H1 (cell line): ENCODE measurements around the gene SENP7. TPM values are rescaled to one million over a fixed set of nuclear protein-coding genes. Genes with fewer than 3 reads are reported as not detected.

ENCODE experiments used
- E2F6 ChIP-seq: IDR thresholded peaks from 2 replicates; pipeline ENCODE4 v1.6.1; 2012; ENCODE audit warnings: inconsistent platforms
- RNF2 ChIP-seq: fragments of 200-900, 300-1000 bp; sonication (generic); IDR thresholded peaks from 2 replicates; pipeline ENCODE4 v1.7.1; 2016; ENCODE audit warnings: borderline replicate concordance, low read depth, mild to moderate bottlenecking, antibody characterized with exemption, low read length; ENCODE audit not compliant: poor library complexity, severe bottlenecking; ENCODE audit errors: missing control alignments
- SIN3A ChIP-seq, 2 experiments: IDR thresholded peaks in 1 of 2; conservative IDR thresholded peaks in 1 of 2; 2 replicates each; pipeline ENCODE4 v1.6.1; 2011 to 2012; ENCODE audit warnings: low read length in 2 of 2, improper control_type of control experiment in 1 of 2, low read depth in 1 of 2, mild to moderate bottlenecking in 1 of 2
- SRF ChIP-seq: IDR thresholded peaks from 2 replicates; pipeline ENCODE4 v1.6.1; 2011; ENCODE audit warnings: mild to moderate bottlenecking, low read depth, low read length, moderate library complexity
- SUZ12 ChIP-seq: fragments of 200-600 bp; sonication (generic); IDR thresholded peaks from 2 replicates; pipeline ENCODE4 v1.6.1; 2012; ENCODE audit warnings: mild to moderate bottlenecking, inconsistent platforms, low read length, moderate library complexity, mixed read lengths
- TAF1 ChIP-seq: IDR thresholded peaks from 2 replicates; pipeline ENCODE4 v1.6.1; 2011; ENCODE audit warnings: mild to moderate bottlenecking, low read depth, low read length
- TAF7 ChIP-seq: optimal IDR thresholded peaks from 2 replicates; pipeline ENCODE3; 2011; ENCODE audit warnings: low read depth, mild to moderate bottlenecking, inconsistent platforms, low read length, moderate library complexity, borderline replicate concordance
- polyA plus RNA-seq, 7 experiments: library from polyadenylated mRNA; depleted of rRNA in 3 of 7; stranded (reverse) in 5 of 7; unstranded in 2 of 7; fragments of >200 nt in 5 of 7; fragments of 200-250 nt in 2 of 7; gene quantifications; 1 replicate in 5 of 7; 2 replicates in 1 of 7; 4 replicates in 1 of 7; pipeline versions ENCODE4 v1.2.1 to v1.2.3, GENCODE V29; 2011 to 2013; ENCODE audit warnings: missing spikeins in 2 of 7, mixed read lengths in 2 of 7
- total RNA-seq: library from RNA; stranded (reverse); fragmentation: NEBNext Ultra II Directional; extraction: Animal tissue kit (Norgen Biotek cat#: 25700); gene quantifications from 2 replicates; pipeline ENCODE4 v1.2.1, GENCODE V29; 2021
- TF ChIP-seq, protein P1 (sequence below): fragments of 300-600 bp; sonication (generic); IDR thresholded peaks from 2 replicates; pipeline ENCODE4 v1.7.1; 2012; ENCODE audit warnings: low read length, moderate library complexity, mild to moderate bottlenecking, inconsistent platforms; ENCODE audit not compliant: insufficient replicate concordance

Gene SENP7
- total and polyA plus RNA-seq, 2 of the 8 experiments (the other 6 are each of a cell fraction or from before 2014, with no cell fraction given), result 2.8 to 7.8 TPM

GRCh38 chr3:101529816-101530685 is 17.0 kb upstream of the SENP7 start (continued):
- no peak for TF ChIP-seq SRF
- no peak for TF ChIP-seq RNF2
- TF ChIP-seq, protein P1, sequence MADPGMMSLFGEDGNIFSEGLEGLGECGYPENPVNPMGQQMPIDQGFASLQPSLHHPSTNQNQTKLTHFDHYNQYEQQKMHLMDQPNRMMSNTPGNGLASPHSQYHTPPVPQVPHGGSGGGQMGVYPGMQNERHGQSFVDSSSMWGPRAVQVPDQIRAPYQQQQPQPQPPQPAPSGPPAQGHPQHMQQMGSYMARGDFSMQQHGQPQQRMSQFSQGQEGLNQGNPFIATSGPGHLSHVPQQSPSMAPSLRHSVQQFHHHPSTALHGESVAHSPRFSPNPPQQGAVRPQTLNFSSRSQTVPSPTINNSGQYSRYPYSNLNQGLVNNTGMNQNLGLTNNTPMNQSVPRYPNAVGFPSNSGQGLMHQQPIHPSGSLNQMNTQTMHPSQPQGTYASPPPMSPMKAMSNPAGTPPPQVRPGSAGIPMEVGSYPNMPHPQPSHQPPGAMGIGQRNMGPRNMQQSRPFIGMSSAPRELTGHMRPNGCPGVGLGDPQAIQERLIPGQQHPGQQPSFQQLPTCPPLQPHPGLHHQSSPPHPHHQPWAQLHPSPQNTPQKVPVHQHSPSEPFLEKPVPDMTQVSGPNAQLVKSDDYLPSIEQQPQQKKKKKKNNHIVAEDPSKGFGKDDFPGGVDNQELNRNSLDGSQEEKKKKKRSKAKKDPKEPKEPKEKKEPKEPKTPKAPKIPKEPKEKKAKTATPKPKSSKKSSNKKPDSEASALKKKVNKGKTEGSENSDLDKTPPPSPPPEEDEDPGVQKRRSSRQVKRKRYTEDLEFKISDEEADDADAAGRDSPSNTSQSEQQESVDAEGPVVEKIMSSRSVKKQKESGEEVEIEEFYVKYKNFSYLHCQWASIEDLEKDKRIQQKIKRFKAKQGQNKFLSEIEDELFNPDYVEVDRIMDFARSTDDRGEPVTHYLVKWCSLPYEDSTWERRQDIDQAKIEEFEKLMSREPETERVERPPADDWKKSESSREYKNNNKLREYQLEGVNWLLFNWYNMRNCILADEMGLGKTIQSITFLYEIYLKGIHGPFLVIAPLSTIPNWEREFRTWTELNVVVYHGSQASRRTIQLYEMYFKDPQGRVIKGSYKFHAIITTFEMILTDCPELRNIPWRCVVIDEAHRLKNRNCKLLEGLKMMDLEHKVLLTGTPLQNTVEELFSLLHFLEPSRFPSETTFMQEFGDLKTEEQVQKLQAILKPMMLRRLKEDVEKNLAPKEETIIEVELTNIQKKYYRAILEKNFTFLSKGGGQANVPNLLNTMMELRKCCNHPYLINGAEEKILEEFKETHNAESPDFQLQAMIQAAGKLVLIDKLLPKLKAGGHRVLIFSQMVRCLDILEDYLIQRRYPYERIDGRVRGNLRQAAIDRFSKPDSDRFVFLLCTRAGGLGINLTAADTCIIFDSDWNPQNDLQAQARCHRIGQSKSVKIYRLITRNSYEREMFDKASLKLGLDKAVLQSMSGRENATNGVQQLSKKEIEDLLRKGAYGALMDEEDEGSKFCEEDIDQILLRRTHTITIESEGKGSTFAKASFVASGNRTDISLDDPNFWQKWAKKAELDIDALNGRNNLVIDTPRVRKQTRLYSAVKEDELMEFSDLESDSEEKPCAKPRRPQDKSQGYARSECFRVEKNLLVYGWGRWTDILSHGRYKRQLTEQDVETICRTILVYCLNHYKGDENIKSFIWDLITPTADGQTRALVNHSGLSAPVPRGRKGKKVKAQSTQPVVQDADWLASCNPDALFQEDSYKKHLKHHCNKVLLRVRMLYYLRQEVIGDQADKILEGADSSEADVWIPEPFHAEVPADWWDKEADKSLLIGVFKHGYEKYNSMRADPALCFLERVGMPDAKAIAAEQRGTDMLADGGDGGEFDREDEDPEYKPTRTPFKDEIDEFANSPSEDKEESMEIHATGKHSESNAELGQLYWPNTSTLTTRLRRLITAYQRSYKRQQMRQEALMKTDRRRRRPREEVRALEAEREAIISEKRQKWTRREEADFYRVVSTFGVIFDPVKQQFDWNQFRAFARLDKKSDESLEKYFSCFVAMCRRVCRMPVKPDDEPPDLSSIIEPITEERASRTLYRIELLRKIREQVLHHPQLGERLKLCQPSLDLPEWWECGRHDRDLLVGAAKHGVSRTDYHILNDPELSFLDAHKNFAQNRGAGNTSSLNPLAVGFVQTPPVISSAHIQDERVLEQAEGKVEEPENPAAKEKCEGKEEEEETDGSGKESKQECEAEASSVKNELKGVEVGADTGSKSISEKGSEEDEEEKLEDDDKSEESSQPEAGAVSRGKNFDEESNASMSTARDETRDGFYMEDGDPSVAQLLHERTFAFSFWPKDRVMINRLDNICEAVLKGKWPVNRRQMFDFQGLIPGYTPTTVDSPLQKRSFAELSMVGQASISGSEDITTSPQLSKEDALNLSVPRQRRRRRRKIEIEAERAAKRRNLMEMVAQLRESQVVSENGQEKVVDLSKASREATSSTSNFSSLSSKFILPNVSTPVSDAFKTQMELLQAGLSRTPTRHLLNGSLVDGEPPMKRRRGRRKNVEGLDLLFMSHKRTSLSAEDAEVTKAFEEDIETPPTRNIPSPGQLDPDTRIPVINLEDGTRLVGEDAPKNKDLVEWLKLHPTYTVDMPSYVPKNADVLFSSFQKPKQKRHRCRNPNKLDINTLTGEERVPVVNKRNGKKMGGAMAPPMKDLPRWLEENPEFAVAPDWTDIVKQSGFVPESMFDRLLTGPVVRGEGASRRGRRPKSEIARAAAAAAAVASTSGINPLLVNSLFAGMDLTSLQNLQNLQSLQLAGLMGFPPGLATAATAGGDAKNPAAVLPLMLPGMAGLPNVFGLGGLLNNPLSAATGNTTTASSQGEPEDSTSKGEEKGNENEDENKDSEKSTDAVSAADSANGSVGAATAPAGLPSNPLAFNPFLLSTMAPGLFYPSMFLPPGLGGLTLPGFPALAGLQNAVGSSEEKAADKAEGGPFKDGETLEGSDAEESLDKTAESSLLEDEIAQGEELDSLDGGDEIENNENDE, result peak; percentile 69
- no peak for TF ChIP-seq SUZ12
- peak; percentile 83 for TF ChIP-seq TAF1
- no peak for TF ChIP-seq E2F6
- no peak for TF ChIP-seq TAF7
- no peak for TF ChIP-seq SIN3A (conservative IDR thresholded peaks at IDR 0.05 in 1 of 2, IDR thresholded peaks at IDR 0.05 in 1 of 2; ENCODE audit: low read depth in 1 of 2, low read length in 2 of 2)
